ENCODE data around the gene DPP6. TPM values are rescaled to one million over a fixed set of nuclear protein-coding genes. Genes with fewer than 3 reads are reported as not detected.

Gene DPP6
- total RNA-seq, 1 donor from 2014 or later = 0.39 TPM

GRCh38 chr7:154289119-154289518, 236.9 kb downstream of the DPP6 start:
- DNase-seq (ENCODE audit: low spot score) = no peak
- Mint-ChIP-seq H3K4me3 (no peak overlapping the region), H3K4me1 (peaks cover 2% of the 10 kb centered on the region), H3K36me3 (no peaks in the 10 kb centered on the region), H3K9me3 (no peaks in the 10 kb centered on the region), H3K27ac (no peak overlapping the region), H3K27me3 (ENCODE audit: insufficient read depth, low read depth) (peaks cover 10% of the 10 kb centered on the region)
- Histone ChIP-seq H2AFZ (replicated peaks) (no peak overlapping the region), H3K4me1 (no peaks in the 10 kb centered on the region), H3K36me3 (no peaks in the 10 kb centered on the region), H4K20me1 (ENCODE audit: low read depth) (no peaks in the 10 kb centered on the region), H3K9me3 (ENCODE audit: low read depth) (no peaks in the 10 kb centered on the region), H3K27ac (no peak overlapping the region), H3F3A (ENCODE audit: low read depth) (no peaks in the 10 kb centered on the region), H3K27me3 (no peaks in the 10 kb centered on the region), H3K9ac (no peak overlapping the region), H3K4me2 (no peak overlapping the region), H3K79me2 (ENCODE audit: low read depth) (no peaks in the 10 kb centered on the region), H3K4me3 (no peak overlapping the region)
- TF ChIP-seq CTCF (IDR thresholded peaks at IDR 0.05) = no peak
- no peak for TF ChIP-seq EZH2phosphoT487 (IDR thresholded peaks at IDR 0.05)
- TF ChIP-seq EZH2 (IDR thresholded peaks at IDR 0.05) = no peak

GRCh38 chr7:154296443-154296842, 244.2 kb downstream of the DPP6 start:
- Mint-ChIP-seq H3K36me3 (no peaks in the 10 kb centered on the region), H3K4me3 (no peak overlapping the region), H3K27me3 (ENCODE audit: insufficient read depth, low read depth) (peaks cover 3% of the 10 kb centered on the region), H3K27ac (no peak overlapping the region), H3K4me1 (no peaks in the 10 kb centered on the region), H3K9me3 (no peaks in the 10 kb centered on the region)
- H2AFZ ChIP-seq (replicated peaks) = no peak overlapping the region
- no peaks in the 10 kb centered on the region for H3K4me1 ChIP-seq
- no peak overlapping the region for H3K4me3 ChIP-seq
- H3K27me3 ChIP-seq = no peaks in the 10 kb centered on the region
- no peaks in the 10 kb centered on the region for H3K36me3 ChIP-seq
- TF ChIP-seq EZH2 (IDR thresholded peaks at IDR 0.05) (no peak), CTCF (IDR thresholded peaks at IDR 0.05) (no peak), EZH2phosphoT487 (IDR thresholded peaks at IDR 0.05) (no peak)
- no peak for DNase-seq (ENCODE audit: low spot score)
- no peaks in the 10 kb centered on the region for H4K20me1 ChIP-seq (ENCODE audit: low read depth)
- no peaks in the 10 kb centered on the region for H3F3A ChIP-seq (ENCODE audit: low read depth)
- H3K4me2 ChIP-seq = no peak overlapping the region
- no peak overlapping the region for H3K27ac ChIP-seq
- H3K9me3 ChIP-seq (ENCODE audit: low read depth) = no peaks in the 10 kb centered on the region
- no peaks in the 10 kb centered on the region for H3K79me2 ChIP-seq (ENCODE audit: low read depth)
- no peak overlapping the region for H3K9ac ChIP-seq

- H3K36me3 Mint-ChIP-seq = no peaks in the 10 kb centered on the region
- no peaks in the 10 kb centered on the region for H3K79me2 ChIP-seq (ENCODE audit: low read depth)
- no peak for DNase-seq (ENCODE audit: low spot score)
- H2AFZ ChIP-seq (replicated peaks) = no peak overlapping the region
- TF ChIP-seq CTCF (IDR thresholded peaks at IDR 0.05) = no peak
- no peak for TF ChIP-seq EZH2phosphoT487 (IDR thresholded peaks at IDR 0.05)
- no peak for TF ChIP-seq EZH2 (IDR thresholded peaks at IDR 0.05)
- no peak overlapping the region for H3K4me2 ChIP-seq
- H3K4me1 Mint-ChIP-seq = peaks cover 5% of the 10 kb centered on the region
- H4K20me1 ChIP-seq (ENCODE audit: low read depth) = no peaks in the 10 kb centered on the region
- no peaks in the 10 kb centered on the region for H3K36me3 ChIP-seq
- H3K9me3 Mint-ChIP-seq = no peaks in the 10 kb centered on the region
- no peaks in the 10 kb centered on the region for H3K27me3 ChIP-seq
- no peak overlapping the region for H3K27ac ChIP-seq
- peaks cover 10% of the 10 kb centered on the region for H3K27me3 Mint-ChIP-seq (ENCODE audit: insufficient read depth, low read depth)
- H3K4me3 Mint-ChIP-seq = no peak overlapping the region
- H3K4me3 ChIP-seq = no peak overlapping the region
- peaks cover 4% of the 10 kb centered on the region for H3F3A ChIP-seq (ENCODE audit: low read depth)
- H3K9ac ChIP-seq = no peak overlapping the region
- H3K27ac Mint-ChIP-seq = no peak overlapping the region
- no peaks in the 10 kb centered on the region for H3K9me3 ChIP-seq (ENCODE audit: low read depth)
- H3K4me1 ChIP-seq = peaks cover 9% of the 10 kb centered on the region
Observed at GRCh38 chr7:154299736-154300135, 247.5 kb downstream of the DPP6 start.

Measured in neural progenitor cell (in vitro differentiated cells).